Trophoblast cell (in vitro differentiated cells and primary cell): ENCODE measurements around the gene RFTN1.
A peak's percentile ranks its signal among the peaks of the same experiment; 100 is the strongest.

Source experiments
- DNase-seq, 2 donors: peaks; one replicate each; pipeline ENCODE4 v3.0.0-alpha.2; 2016
- H2AFZ ChIP-seq: 2 replicates; pipeline ENCODE4 v1.6.1; 2013; ENCODE audit warnings: low read length, moderate library complexity, mild to moderate bottlenecking; ENCODE audit not compliant: insufficient read depth, poor library complexity
- H2AK5ac ChIP-seq: 2 replicates; pipeline ENCODE4 v1.6.1; 2013; ENCODE audit warnings: mild to moderate bottlenecking, low read length
- H2BK120ac ChIP-seq: 2 replicates; pipeline ENCODE4 v1.6.1; 2013; ENCODE audit warnings: low read length, mild to moderate bottlenecking, moderate library complexity; ENCODE audit not compliant: insufficient read depth, poor library complexity
- H2BK12ac ChIP-seq: 2 replicates; pipeline ENCODE4 v1.6.1; 2013; ENCODE audit warnings: mild to moderate bottlenecking, low read length, moderate library complexity
- H2BK5ac ChIP-seq: 2 replicates; pipeline ENCODE4 v1.6.1; 2013; ENCODE audit warnings: low read length, low read depth, moderate library complexity, mild to moderate bottlenecking; ENCODE audit not compliant: poor library complexity
- H3K14ac ChIP-seq: 2 replicates; pipeline ENCODE4 v1.6.1; 2013; ENCODE audit warnings: mild to moderate bottlenecking, low read length
- H3K18ac ChIP-seq: 2 replicates; pipeline ENCODE4 v1.6.1; 2013; ENCODE audit warnings: mild to moderate bottlenecking, low read length
- H3K23ac ChIP-seq: 2 replicates; pipeline ENCODE4 v1.6.1; 2013; ENCODE audit warnings: low read length
- H3K27ac ChIP-seq: 2 replicates; pipeline ENCODE4 v1.5.1; 2013; ENCODE audit warnings: low read depth, mild to moderate bottlenecking, inconsistent platforms, low read length, moderate library complexity
- H3K27me3 ChIP-seq: 2 replicates; pipeline ENCODE4 v1.6.1; 2013; ENCODE audit warnings: inconsistent platforms, mild to moderate bottlenecking, low read length, moderate library complexity; ENCODE audit not compliant: insufficient read depth
- H3K36me3 ChIP-seq, 2 experiments: 1 replicate in 1 of 2; 2 replicates in 1 of 2; pipeline ENCODE4 v1.6.1; 2013; ENCODE audit warnings: low read length in 2 of 2, mild to moderate bottlenecking in 2 of 2, moderate library complexity in 1 of 2; ENCODE audit not compliant: insufficient read depth in 2 of 2, control insufficient read depth in 1 of 2
- H3K4ac ChIP-seq: 2 replicates; pipeline ENCODE4 v1.6.1; 2013; ENCODE audit warnings: low read depth, mild to moderate bottlenecking, low read length, moderate library complexity
- H3K4me1 ChIP-seq, 2 experiments: 1 replicate in 1 of 2; 2 replicates in 1 of 2; pipeline ENCODE4 v1.6.1; 2013; ENCODE audit warnings: low read length in 2 of 2, mild to moderate bottlenecking in 2 of 2, moderate library complexity in 1 of 2; ENCODE audit not compliant: insufficient read depth in 2 of 2, control insufficient read depth in 1 of 2
- H3K4me2 ChIP-seq: 2 replicates; pipeline ENCODE4 v1.6.1; 2013; ENCODE audit warnings: inconsistent platforms, mild to moderate bottlenecking, low read length, moderate library complexity
- H3K4me3 ChIP-seq: 2 replicates; pipeline ENCODE4 v1.5.1; 2013; ENCODE audit warnings: mild to moderate bottlenecking, low read depth, low read length, inconsistent platforms
- H3K79me1 ChIP-seq: one replicate; pipeline ENCODE4 v1.6.1; 2013; ENCODE audit warnings: low read length
- H3K79me2 ChIP-seq: 2 replicates; pipeline ENCODE4 v1.6.1; 2013; ENCODE audit warnings: low read length, mild to moderate bottlenecking; ENCODE audit not compliant: control insufficient read depth, insufficient read depth, poor library complexity
- H3K9ac ChIP-seq: 2 replicates; pipeline ENCODE4 v1.6.1; 2013; ENCODE audit warnings: mild to moderate bottlenecking, low read length
- H3K9me3 ChIP-seq: 2 replicates; pipeline ENCODE4 v1.6.1; 2013; ENCODE audit warnings: low read depth, mild to moderate bottlenecking, control low read depth, inconsistent platforms, low read length; ENCODE audit not compliant: insufficient read depth
- H4K12ac ChIP-seq: 2 replicates; pipeline ENCODE4 v1.6.1; 2013; ENCODE audit warnings: low read depth, mild to moderate bottlenecking, low read length, moderate library complexity
- H4K8ac ChIP-seq: 2 replicates; pipeline ENCODE4 v1.6.1; 2013; ENCODE audit warnings: low read depth, mild to moderate bottlenecking, low read length, moderate library complexity
- H4K91ac ChIP-seq: one replicate; pipeline ENCODE4 v1.6.1; 2013; ENCODE audit warnings: low read depth, mild to moderate bottlenecking, low read length, moderate library complexity
- WGBS: extraction: QIAGEN DNeasy Blood & Tissue Kit; methylation state at CpG from one replicate; pipeline ENCODE4 v1.1.7; 2013; ENCODE audit warnings: missing lambda C conversion rate; ENCODE audit not compliant: insufficient read length, insufficient coverage; ENCODE audit errors: extremely low coverage; 5-methylcytosine and 5-hydroxymethylcytosine counted together

The RFTN1 gene

DNA sequence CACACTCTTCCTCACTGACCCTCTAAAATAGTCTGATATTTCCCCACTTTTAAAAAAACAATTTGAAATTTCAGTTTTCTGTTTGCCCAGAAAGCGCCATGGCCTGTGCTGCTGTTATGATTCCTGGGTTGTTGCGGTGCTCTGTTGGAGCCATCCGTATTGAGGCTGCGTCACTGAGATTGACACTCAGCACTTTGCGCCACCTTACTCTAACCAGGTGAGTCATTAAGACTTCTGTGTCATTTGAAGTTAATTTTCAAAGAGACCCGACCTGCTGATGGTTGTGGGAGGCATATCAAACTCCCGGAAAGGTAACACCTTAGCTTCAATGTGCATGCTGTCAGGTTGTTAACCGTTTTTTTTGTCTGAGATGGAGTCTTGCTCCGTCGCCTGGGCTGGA is 242.6 kb downstream of the RFTN1 start:
- Histone ChIP-seq H3K4ac (no peak overlapping the region), H3K4me1 (no peaks in the 10 kb centered on the region), H3K4me3 (no peak overlapping the region), H3K27me3 (no peaks in the 10 kb centered on the region), H4K12ac (no peak overlapping the region), H3K79me1 (no peaks in the 10 kb centered on the region), H3K36me3 (peaks cover 6% of the 10 kb centered on the region in 2 experiments), H2AK5ac (no peak overlapping the region), H2BK5ac (no peak overlapping the region), H3K14ac (no peak overlapping the region), H3K4me2 (no peak overlapping the region), H2AFZ (no peak overlapping the region), H2BK12ac (no peak overlapping the region), H3K23ac (no peak overlapping the region), H3K79me2 (no peaks in the 10 kb centered on the region), H3K9me3 (no peaks in the 10 kb centered on the region), H3K27ac (no peak overlapping the region), H4K91ac (no peak overlapping the region), H3K9ac (peak overlapping the region; percentile 7), H4K8ac (no peak overlapping the region), H3K18ac (no peak overlapping the region), H2BK120ac (no peak overlapping the region)
- no peak for DNase-seq
- WGBS, result no CpG with 5 or more reads among the region's 10 CpGs

GRCh38 chr3:16266714-16267113 is 246.8 kb downstream of the RFTN1 start:
- H2AK5ac ChIP-seq, result no peak overlapping the region
- H3K23ac ChIP-seq, result no peak overlapping the region
- H4K8ac ChIP-seq, result no peak overlapping the region
- no peak overlapping the region for H3K18ac ChIP-seq
- no peak overlapping the region for H2AFZ ChIP-seq
- no peak overlapping the region for H4K91ac ChIP-seq
- H4K12ac ChIP-seq, result no peak overlapping the region
- no peaks in the 10 kb centered on the region for H3K9me3 ChIP-seq
- H3K9ac ChIP-seq, result no peak overlapping the region
- H2BK12ac ChIP-seq, result no peak overlapping the region
- H3K27ac ChIP-seq, result no peak overlapping the region
- no peak overlapping the region for H2BK5ac ChIP-seq
- no peak overlapping the region for H3K4ac ChIP-seq
- peaks cover 2 to 6% of the 10 kb centered on the region in 2 experiments for H3K36me3 ChIP-seq
- no peaks in the 10 kb centered on the region for H3K27me3 ChIP-seq
- WGBS, result no CpG with 5 or more reads among the region's 3 CpGs
- no peak for DNase-seq
- peaks cover 0 to 2% of the 10 kb centered on the region in 2 experiments for H3K4me1 ChIP-seq
- no peak overlapping the region for H3K4me3 ChIP-seq
- no peak overlapping the region for H3K4me2 ChIP-seq
- H3K79me1 ChIP-seq, result peaks cover 8% of the 10 kb centered on the region
- no peak overlapping the region for H2BK120ac ChIP-seq
- H3K14ac ChIP-seq, result no peak overlapping the region
- H3K79me2 ChIP-seq, result peaks cover 7% of the 10 kb centered on the region
